Measurements from ENCODE around the gene EPOP.

Gene EPOP

GRCh38 chr17:38674749-38675615 lies at the start of gene EPOP:
Gene EPOP, minus strand, starts transcription at chr17:38674957. Its CDS starts 462 bp downstream, at chr17:38674495.
- peak within 1 kb of the TSS; percentile 60 for H3K4me3 ChIP-seq (ENCODE audit: low read depth, low read length)
- DNase-seq (ENCODE audit: low read depth), result peak; percentile 50

- H3K4me3 ChIP-seq (ENCODE audit: low read depth, low read length), result no peak overlapping the region
- DNase-seq (ENCODE audit: low read depth), result no peak
Observed at GRCh38 chr17:38721802-38722201, 47.0 kb upstream of the EPOP start.

DNA sequence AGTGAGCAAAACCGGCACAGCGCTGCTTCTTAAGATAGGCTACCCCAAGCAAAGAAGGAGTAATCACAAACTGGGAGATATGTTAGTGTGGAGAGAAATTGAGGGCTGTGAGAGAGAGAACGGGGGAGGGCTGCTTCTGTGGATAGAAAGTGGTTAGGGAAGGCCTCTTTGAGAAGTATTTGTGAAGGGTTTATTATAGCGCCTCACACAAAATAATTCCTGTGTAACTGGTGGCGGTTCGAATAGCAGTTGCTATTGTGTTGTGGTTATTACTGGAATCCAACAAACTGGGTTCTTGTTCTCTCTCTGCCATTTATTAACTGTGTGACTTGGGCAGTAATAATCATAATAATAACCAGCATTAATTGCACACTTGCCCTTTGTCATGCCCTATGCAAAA lies 46.2 kb upstream of the EPOP start:
- no peak overlapping the region for H3K4me3 ChIP-seq (ENCODE audit: low read depth, low read length)
- DNase-seq (ENCODE audit: low read depth), result no peak

GRCh38 chr17:38719943-38720641 lies 45.3 kb upstream of the EPOP start:
- DNase-seq (ENCODE audit: low read depth), result no peak
- H3K4me3 ChIP-seq (ENCODE audit: low read depth, low read length), result no peak overlapping the region

GRCh38 chr17:38719289-38719942 lies 44.7 kb upstream of the EPOP start:
- DNase-seq (ENCODE audit: low read depth), result no peak
- no peak overlapping the region for H3K4me3 ChIP-seq (ENCODE audit: low read depth, low read length)

- no peak overlapping the region for H3K4me3 ChIP-seq (ENCODE audit: low read depth, low read length)
Observed at GRCh38 chr17:38717139-38717745, 42.5 kb upstream of the EPOP start.

GRCh38 chr17:38716368-38717005 lies 41.7 kb upstream of the EPOP start:
- no peak for DNase-seq (ENCODE audit: low read depth)
- no peak overlapping the region for H3K4me3 ChIP-seq (ENCODE audit: low read depth, low read length)

More at GRCh38 chr17:38717139-38717745, 42.5 kb upstream of the EPOP start:
- DNase-seq (ENCODE audit: low read depth), result no peak

- no peak overlapping the region for H3K4me3 ChIP-seq (ENCODE audit: low read depth, low read length)
- no peak for DNase-seq (ENCODE audit: low read depth)
Observed at GRCh38 chr17:38715216-38715943, 40.6 kb upstream of the EPOP start.

DNA sequence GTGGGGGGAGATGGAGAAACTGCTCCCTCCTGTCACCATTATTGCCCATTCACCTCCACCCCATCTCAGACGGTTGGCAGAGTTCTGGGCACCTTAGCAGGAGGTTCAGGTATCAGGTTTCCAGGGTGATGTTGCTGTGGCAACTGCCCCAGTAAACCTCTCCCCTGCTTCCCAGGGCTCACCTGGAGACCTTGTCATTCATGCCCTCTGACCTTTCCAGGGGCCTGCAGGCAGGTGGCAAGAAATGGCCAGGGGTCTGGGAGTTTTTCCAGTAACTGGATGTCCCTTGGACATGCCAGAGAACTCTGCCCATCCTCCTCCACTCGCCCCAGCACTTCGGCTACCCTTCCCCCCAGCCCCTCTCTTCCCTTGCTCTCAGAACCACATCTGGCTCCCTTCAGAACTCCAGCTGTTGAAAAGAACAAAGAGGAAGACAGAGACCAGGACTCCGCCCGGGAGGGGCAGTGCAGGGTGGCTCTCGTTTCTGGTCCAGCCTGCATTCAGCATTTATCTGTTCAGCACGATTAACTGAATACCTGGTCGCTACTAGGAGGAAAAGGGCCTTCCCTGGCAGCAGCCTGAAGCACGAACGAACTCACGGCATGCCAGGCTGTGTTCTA lies 38.8 kb upstream of the EPOP start:
- no peak for DNase-seq (ENCODE audit: low read depth)
- H3K4me3 ChIP-seq (ENCODE audit: low read depth, low read length), result no peak overlapping the region

DNA sequence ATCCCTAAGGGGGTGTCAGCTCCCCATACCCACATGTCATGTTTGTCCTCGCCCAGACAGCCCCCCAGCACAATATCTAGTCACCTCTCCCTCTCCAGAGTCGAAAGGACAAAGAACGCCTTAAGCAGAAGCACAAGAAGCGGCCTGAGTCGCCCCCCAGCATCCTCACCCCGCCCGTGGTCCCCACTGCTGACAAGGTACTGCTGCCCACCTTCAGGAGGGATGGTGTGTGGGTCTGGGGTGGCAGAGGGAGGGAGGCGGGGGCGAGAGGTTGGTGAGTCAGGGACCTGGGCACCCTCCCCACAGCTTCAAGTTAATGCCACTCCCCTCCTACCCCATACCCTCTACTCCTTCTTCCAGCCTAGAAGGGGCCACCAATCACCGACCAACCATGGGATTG lies 37.8 kb upstream of the EPOP start:
- no peak overlapping the region for H3K4me3 ChIP-seq (ENCODE audit: low read depth, low read length)
- no peak for DNase-seq (ENCODE audit: low read depth)

GRCh38 chr17:38711792-38712571 lies 37.2 kb upstream of the EPOP start:
- H3K4me3 ChIP-seq (ENCODE audit: low read depth, low read length), result no peak overlapping the region
- DNase-seq (ENCODE audit: low read depth), result no peak

DNA sequence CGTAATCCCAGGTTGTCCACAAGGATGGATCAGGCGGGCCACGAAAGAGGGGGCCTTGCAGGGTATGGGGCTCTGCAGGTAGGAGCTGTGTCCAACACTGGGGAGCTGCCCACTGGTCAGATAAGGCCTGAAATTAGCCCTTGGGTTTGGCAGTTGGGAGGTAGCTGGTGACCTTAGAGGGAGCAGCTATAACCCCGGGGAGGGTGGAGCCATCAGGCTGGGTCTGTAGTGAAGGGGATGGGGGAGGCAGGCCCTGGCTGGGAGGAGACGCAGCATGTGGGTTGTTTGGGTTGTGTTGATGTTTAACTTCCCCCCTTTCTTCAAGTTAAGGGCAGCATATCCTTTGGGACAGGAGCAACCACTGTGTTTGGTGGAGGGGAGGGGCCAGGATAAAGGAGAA lies 36.2 kb upstream of the EPOP start:
- no peak for DNase-seq (ENCODE audit: low read depth)
- no peak overlapping the region for H3K4me3 ChIP-seq (ENCODE audit: low read depth, low read length)

- DNase-seq (ENCODE audit: low read depth), result no peak
- no peak overlapping the region for H3K4me3 ChIP-seq (ENCODE audit: low read depth, low read length)
Observed at GRCh38 chr17:38710604-38710962, 35.8 kb upstream of the EPOP start.

DNA sequence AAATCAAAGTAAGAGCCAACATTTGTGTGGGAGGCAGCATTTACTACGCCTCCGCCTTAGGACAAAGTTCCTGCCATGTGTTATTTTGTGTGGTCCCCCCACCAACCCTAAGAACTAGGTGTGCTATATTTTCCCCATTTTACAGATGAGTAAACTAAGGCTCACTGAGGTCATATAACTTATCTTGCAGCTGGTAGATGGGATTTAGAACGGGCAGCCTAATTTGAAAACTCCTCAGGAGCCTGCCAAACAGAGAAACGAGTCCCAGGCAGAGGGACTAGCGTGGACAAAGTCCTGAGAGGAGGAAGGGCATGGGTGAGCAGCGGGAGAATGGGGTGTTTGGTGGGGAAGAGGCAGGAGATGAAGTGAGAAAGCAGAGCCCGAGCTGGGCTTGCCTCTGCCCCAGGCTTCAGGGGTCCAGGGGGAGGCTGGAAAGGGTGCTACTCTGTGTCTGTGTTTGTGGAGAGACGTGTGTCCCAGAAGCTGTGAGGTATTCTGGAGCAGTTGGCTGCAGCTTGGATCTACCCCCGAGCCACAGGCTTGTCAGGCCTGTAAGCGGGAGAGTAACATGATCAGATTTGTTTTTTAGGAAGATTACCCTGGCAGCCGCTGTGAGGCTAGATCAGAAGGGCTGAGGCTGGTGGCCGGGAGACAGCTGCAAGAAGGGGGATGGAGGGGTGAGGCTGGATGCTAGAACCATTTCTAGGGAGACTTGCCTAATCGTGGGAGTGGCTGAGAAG lies 35.3 kb upstream of the EPOP start:
- no peak for DNase-seq (ENCODE audit: low read depth)

GRCh38 chr17:38709104-38709820 lies 34.5 kb upstream of the EPOP start:
- H3K4me3 ChIP-seq (ENCODE audit: low read depth, low read length), result no peak overlapping the region
- no peak for DNase-seq (ENCODE audit: low read depth)

More for the DNA sequence above, 35.3 kb upstream of the EPOP start:
- no peak overlapping the region for H3K4me3 ChIP-seq (ENCODE audit: low read depth, low read length)

DNA sequence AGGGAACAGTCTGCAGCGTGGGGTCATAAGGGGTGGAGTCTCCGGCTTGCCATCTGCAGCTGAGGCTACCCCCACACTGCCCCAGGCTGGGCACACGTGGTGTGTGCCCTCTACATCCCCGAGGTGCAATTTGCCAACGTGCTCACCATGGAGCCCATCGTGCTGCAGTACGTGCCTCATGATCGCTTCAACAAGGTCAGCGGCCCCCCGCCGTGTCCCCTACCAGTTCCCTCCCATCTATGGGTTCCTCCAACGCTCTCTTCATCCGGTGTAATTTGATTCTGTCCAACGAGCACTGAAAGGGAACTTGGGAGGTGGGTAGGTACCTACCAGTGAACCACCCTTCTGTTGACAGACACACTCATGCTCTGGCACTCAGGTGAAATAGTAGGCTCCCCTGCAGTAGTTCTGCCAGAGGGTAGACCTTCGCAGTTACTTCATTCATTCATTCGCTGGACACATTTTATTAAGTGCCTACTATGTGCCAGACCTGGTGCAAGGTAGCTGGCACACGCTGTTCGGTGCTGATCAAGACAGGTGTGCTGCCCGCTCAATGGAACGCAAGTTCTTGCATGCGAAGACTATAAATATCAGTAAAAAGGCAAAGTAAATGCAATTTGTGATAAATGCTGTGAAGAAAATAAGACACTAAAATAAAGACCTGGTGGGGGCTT lies 33.1 kb upstream of the EPOP start:
- no peak for DNase-seq (ENCODE audit: low read depth)
- H3K4me3 ChIP-seq (ENCODE audit: low read depth, low read length), result no peak overlapping the region

Measured in skeletal muscle cell (primary cell).